KBM-7 (cell line): ENCODE results near the gene HTRA1.

Experiments used
- DNase-seq: peaks from one replicate; pipeline ENCODE4 v3.0.0-alpha.2; 2015
- in situ Hi-C: fragments of 300-500 bp; cut with MboI; formaldehyde crosslinking; loops from 2 replicates; pipeline ENCODE4 v1.14.3; 2020; ENCODE audit warnings: low sequenced_read_pairs, low pct_unique_long_range_greater_than_20kb, mixed read lengths

HTRA1 gene

GRCh38 chr10:122450353-122450990, 10.9 kb upstream of the HTRA1 start:
- in situ Hi-C loops, result no loop called here
- DNase-seq, result no peak

- in situ Hi-C loops, result no loop called here
- no peak for DNase-seq
Measured at GRCh38 chr10:122454071-122454470, 7.3 kb upstream of the HTRA1 start.

GRCh38 chr10:122454603-122455080, 6.7 kb upstream of the HTRA1 start, which contains the start of gene ARMS2:
ARMS2 (plus strand) TSS chr10:122454653; CDS start chr10:122454728, 75 bp downstream.
- no peak for DNase-seq
- in situ Hi-C loops, result no loop called here

- in situ Hi-C loops, result no loop called here
- no peak for DNase-seq
Measured at GRCh38 chr10:122455376-122456079, 5.8 kb upstream of the HTRA1 start.

GRCh38 chr10:122457934-122458333, 3.4 kb upstream of the HTRA1 start:
- in situ Hi-C loops, result no loop called here
- DNase-seq, result no peak

GRCh38 chr10:122458693-122459092, 2.7 kb upstream of the HTRA1 start:
- in situ Hi-C loops, result no loop called here

GRCh38 chr10:122459561-122460273, 1.6 kb upstream of the HTRA1 start:
- DNase-seq, result no peak

More at GRCh38 chr10:122458693-122459092, 2.7 kb upstream of the HTRA1 start:
- no peak for DNase-seq

GRCh38 chr10:122460891-122461293, 461 bp upstream of the HTRA1 start:
- DNase-seq, result no peak
- in situ Hi-C loops, result no loop called here

More at GRCh38 chr10:122459561-122460273, 1.6 kb upstream of the HTRA1 start:
- in situ Hi-C loops, result no loop called here

GRCh38 chr10:122461729-122462532, 578 bp downstream of the HTRA1 start:
- in situ Hi-C loops, result no loop called here
- DNase-seq, result no peak

GRCh38 chr10:122462533-122463465, 1.4 kb downstream of the HTRA1 start:
- DNase-seq, result no peak
- in situ Hi-C loops, result no loop called here

- in situ Hi-C loops, result no loop called here
- no peak for DNase-seq
Measured at GRCh38 chr10:122463466-122464249, 2.3 kb downstream of the HTRA1 start.

GRCh38 chr10:122464250-122464510, 2.8 kb downstream of the HTRA1 start:
- DNase-seq, result no peak
- in situ Hi-C loops, result no loop called here

- no peak for DNase-seq
- in situ Hi-C loops, result no loop called here
Measured at GRCh38 chr10:122464586-122464985, 3.2 kb downstream of the HTRA1 start.

- in situ Hi-C loops, result no loop called here
Measured at GRCh38 chr10:122465401-122466040, 4.2 kb downstream of the HTRA1 start.

GRCh38 chr10:122466951-122467381, 5.6 kb downstream of the HTRA1 start:
- in situ Hi-C loops, result no loop called here
- DNase-seq, result no peak

More at GRCh38 chr10:122465401-122466040, 4.2 kb downstream of the HTRA1 start:
- DNase-seq, result no peak

GRCh38 chr10:122467701-122468100, 6.3 kb downstream of the HTRA1 start:
- in situ Hi-C loops, result no loop called here
- DNase-seq, result no peak

- in situ Hi-C loops, result no loop called here
- no peak for DNase-seq
Measured at GRCh38 chr10:122468307-122468925, 7.1 kb downstream of the HTRA1 start.
